SH-SY5Y (cell line): Measurements from ENCODE around the gene STEAP3.

Source experiments
- GATA2 ChIP-seq: IDR thresholded peaks from 2 replicates; pipeline ENCODE4 v1.6.1; 2011; ENCODE audit warnings: mild to moderate bottlenecking, low read depth, low read length
- GATA3 ChIP-seq: IDR thresholded peaks from 2 replicates; pipeline ENCODE4 v1.6.1; 2011; ENCODE audit warnings: low read depth, mild to moderate bottlenecking, low read length, moderate library complexity

- TF ChIP-seq GATA3 (no peak), GATA2 (no peak)
Measured at GRCh38 chr2:119246884-119247843, 23.5 kb downstream of the STEAP3 start.
